Hepatocyte (in vitro differentiated cells): ENCODE results near the gene TSPEAR. TPM values are rescaled to one million over a fixed set of nuclear protein-coding genes. Genes with fewer than 3 reads are reported as not detected.

Source experiments
- DNase-seq: peaks from one replicate; pipeline ENCODE4 v3.0.0-alpha.2; 2016; ENCODE audit warnings: low spot score
- H2AFZ ChIP-seq: fragments of 200-600 bp; sonication (generic); 2 replicates; pipeline ENCODE4 v1.6.0; 2016; ENCODE audit warnings: antibody characterized with exemption, mild to moderate bottlenecking
- H3K27ac ChIP-seq: fragments of 200-600 bp; sonication (generic); 2 replicates; pipeline ENCODE4 v1.5.1; 2016; ENCODE audit warnings: mild to moderate bottlenecking
- H3K27me3 ChIP-seq: fragments of 200-600 bp; sonication (generic); 2 replicates; pipeline ENCODE4 v1.6.1; 2016
- H3K36me3 ChIP-seq: fragments of 200-600 bp; sonication (generic); replicated peaks from 2 replicates; pipeline ENCODE4 v1.5.1; 2016; ENCODE audit warnings: low read depth; ENCODE audit not compliant: insufficient read depth
- H3K4me1 ChIP-seq: fragments of 200-600 bp; sonication (generic); 2 replicates; pipeline ENCODE4 v1.5.1; 2016; ENCODE audit warnings: mild to moderate bottlenecking, moderate library complexity; ENCODE audit not compliant: insufficient read depth
- H3K4me2 ChIP-seq: fragments of 200-600 bp; sonication (generic); 2 replicates; pipeline ENCODE4 v1.6.0; 2016
- H3K4me3 ChIP-seq: fragments of 200-600 bp; sonication (generic); 2 replicates; pipeline ENCODE4 v1.5.1; 2016; ENCODE audit warnings: mild to moderate bottlenecking
- H3K79me2 ChIP-seq: fragments of 200-600 bp; sonication (generic); 2 replicates; pipeline ENCODE4 v1.6.0; 2017; ENCODE audit warnings: mild to moderate bottlenecking
- H3K9me2 ChIP-seq: fragments of 200-600 bp; sonication (generic); replicated peaks from 2 replicates; pipeline ENCODE4 v1.6.0; 2017; ENCODE audit warnings: mild to moderate bottlenecking; ENCODE audit not compliant: insufficient read depth
- H3K9me3 ChIP-seq: fragments of 200-600 bp; sonication (generic); 2 replicates; pipeline ENCODE4 v1.5.1; 2016; ENCODE audit warnings: low read depth, mild to moderate bottlenecking
- H4K20me1 ChIP-seq: fragments of 200-600 bp; sonication (generic); 2 replicates; pipeline ENCODE4 v1.6.0; 2016; ENCODE audit warnings: mild to moderate bottlenecking; ENCODE audit not compliant: insufficient read depth, poor library complexity, severe bottlenecking
- CTCF ChIP-seq: fragments of 200-600 bp; sonication (generic); IDR thresholded peaks from 2 replicates; pipeline ENCODE4 v1.5.1; 2016; ENCODE audit warnings: antibody characterized with exemption, mild to moderate bottlenecking; ENCODE audit not compliant: poor library complexity
- EZH2 ChIP-seq: fragments of 200-600 bp; sonication (generic); IDR thresholded peaks from 2 replicates; pipeline ENCODE4 v1.6.1; 2016; ENCODE audit warnings: antibody characterized with exemption, mild to moderate bottlenecking, borderline replicate concordance
- EZH2phosphoT487 ChIP-seq: fragments of 200-600 bp; sonication (generic); IDR thresholded peaks from one replicate; pipeline ENCODE4 v1.6.1; 2018; ENCODE audit warnings: antibody characterized with exemption, mild to moderate bottlenecking, low read depth, moderate library complexity; ENCODE audit not compliant: unreplicated experiment, severe bottlenecking
- WGBS: methylation state at CpG from one replicate; pipeline ENCODE4 v1.1.6; 2016; ENCODE audit warnings: low lambda C conversion rate; ENCODE audit errors: missing lambda C conversion rate; 5-methylcytosine and 5-hydroxymethylcytosine counted together
- polyA plus RNA-seq: library from polyadenylated mRNA; unstranded; fragments of >200 nt; fragmentation: Nextera tagmentation; extraction: Ambion mirVana; gene quantifications from 2 replicates; pipeline ENCODE4 v1.2.1, GENCODE V29; 2016
- total RNA-seq: library from RNA; depleted of rRNA; stranded (reverse); fragments of >200 nt; gene quantifications from 2 replicates; pipeline ENCODE4 v1.2.3, GENCODE V29; 2014

The TSPEAR gene
- total and polyA plus RNA-seq, 2 experiments from 2014 or later, result 0.35 TPM; not detected in 1

GRCh38 chr21:44495611-44496563 lies 215.5 kb downstream of the TSPEAR start:
- Histone ChIP-seq H2AFZ (no peak overlapping the region), H3K4me3 (no peak overlapping the region), H3K4me2 (no peak overlapping the region), H3K9me2 (no peaks in the 10 kb centered on the region), H3K4me1 (no peaks in the 10 kb centered on the region), H3K36me3 (no peaks in the 10 kb centered on the region), H3K27ac (no peak overlapping the region), H3K79me2 (peaks cover 2% of the 10 kb centered on the region), H3K27me3 (no peaks in the 10 kb centered on the region), H4K20me1 (no peaks in the 10 kb centered on the region), H3K9me3 (no peaks in the 10 kb centered on the region)
- TF ChIP-seq EZH2phosphoT487, result no peak
- 96% methylated on average over 16 of the region's 16 CpGs for WGBS
- DNase-seq, result no peak

GRCh38 chr21:44494956-44495355 lies 216.4 kb downstream of the TSPEAR start:
- TF ChIP-seq EZH2phosphoT487 (no peak), CTCF (no peak), EZH2 (no peak)
- Histone ChIP-seq H3K9me2 (no peaks in the 10 kb centered on the region), H2AFZ (no peak overlapping the region), H3K27me3 (no peaks in the 10 kb centered on the region), H3K9me3 (no peaks in the 10 kb centered on the region), H3K4me1 (peaks cover 4% of the 10 kb centered on the region), H3K27ac (no peak overlapping the region), H3K36me3 (no peaks in the 10 kb centered on the region), H3K4me3 (no peak overlapping the region), H3K4me2 (no peak overlapping the region), H4K20me1 (no peaks in the 10 kb centered on the region), H3K79me2 (peaks cover 2% of the 10 kb centered on the region)
- no peak for DNase-seq
- 95% methylated on average over 13 of the region's 13 CpGs for WGBS

- H2AFZ ChIP-seq, result no peak overlapping the region
- H3K9me2 ChIP-seq, result no peaks in the 10 kb centered on the region
- no peaks in the 10 kb centered on the region for H4K20me1 ChIP-seq
- no peaks in the 10 kb centered on the region for H3K9me3 ChIP-seq
- peaks cover 2% of the 10 kb centered on the region for H3K79me2 ChIP-seq
- 93% methylated on average over 17 of the region's 17 CpGs for WGBS
- no peak for DNase-seq
- peaks cover 6% of the 10 kb centered on the region for H3K4me1 ChIP-seq
- H3K4me2 ChIP-seq, result no peak overlapping the region
- no peak overlapping the region for H3K27ac ChIP-seq
- TF ChIP-seq EZH2 (no peak), CTCF (no peak), EZH2phosphoT487 (no peak)
- H3K36me3 ChIP-seq, result no peaks in the 10 kb centered on the region
- H3K4me3 ChIP-seq, result no peak overlapping the region
- H3K27me3 ChIP-seq, result no peaks in the 10 kb centered on the region
Observed at GRCh38 chr21:44494418-44494817, 217.0 kb downstream of the TSPEAR start.

GRCh38 chr21:44492567-44493385 lies 218.6 kb downstream of the TSPEAR start:
- Histone ChIP-seq H3K9me3 (no peaks in the 10 kb centered on the region), H3K4me3 (no peak overlapping the region), H3K36me3 (no peaks in the 10 kb centered on the region), H2AFZ (no peak overlapping the region), H3K27ac (peak overlapping the region; percentile 55), H3K27me3 (no peaks in the 10 kb centered on the region), H3K4me1 (peaks cover 6% of the 10 kb centered on the region), H3K9me2 (no peaks in the 10 kb centered on the region), H3K4me2 (no peak overlapping the region), H3K79me2 (peaks cover 6% of the 10 kb centered on the region), H4K20me1 (no peaks in the 10 kb centered on the region)
- no peak for DNase-seq
- 83% methylated on average over 9 of the region's 9 CpGs for WGBS
- TF ChIP-seq CTCF, result no peak
- TF ChIP-seq EZH2phosphoT487, result no peak
- TF ChIP-seq EZH2, result no peak
